Fibroblast of pulmonary artery (primary cell): Measurements from ENCODE around the gene ADAMTS13.

ENCODE experiments used
- DNase-seq: peaks from one replicate; pipeline ENCODE4 v3.0.0-alpha.2; 2010; ENCODE audit warnings: low read depth
- H3K4me3 ChIP-seq: replicated peaks from 2 replicates; pipeline ENCODE4 v1.5.1; 2011; ENCODE audit warnings: low read depth, mild to moderate bottlenecking, control low read depth, low read length, moderate library complexity
- CTCF ChIP-seq: IDR thresholded peaks from 2 replicates; pipeline ENCODE4 v1.5.1; 2011; ENCODE audit warnings: mild to moderate bottlenecking, control low read depth, low read length, inconsistent platforms; ENCODE audit errors: missing control alignments

The ADAMTS13 gene

GRCh38 chr9:133458643-133459312 is 36.6 kb downstream of the ADAMTS13 start:
- DNase-seq: no peak
- peak overlapping the region; percentile 80 for H3K4me3 ChIP-seq
- no peak for TF ChIP-seq CTCF

- H3K4me3 ChIP-seq: peak within 1 kb of the TSS; percentile 80
- no peak for TF ChIP-seq CTCF
- peak; percentile 93 for DNase-seq
Measured at GRCh38 chr9:133459476-133460404, 37.6 kb downstream of the ADAMTS13 start, which contains the start of gene CACFD1. Gene CACFD1 (plus strand): TSS chr9:133459978. CDS start chr9:133460067, 89 bp downstream.

DNA sequence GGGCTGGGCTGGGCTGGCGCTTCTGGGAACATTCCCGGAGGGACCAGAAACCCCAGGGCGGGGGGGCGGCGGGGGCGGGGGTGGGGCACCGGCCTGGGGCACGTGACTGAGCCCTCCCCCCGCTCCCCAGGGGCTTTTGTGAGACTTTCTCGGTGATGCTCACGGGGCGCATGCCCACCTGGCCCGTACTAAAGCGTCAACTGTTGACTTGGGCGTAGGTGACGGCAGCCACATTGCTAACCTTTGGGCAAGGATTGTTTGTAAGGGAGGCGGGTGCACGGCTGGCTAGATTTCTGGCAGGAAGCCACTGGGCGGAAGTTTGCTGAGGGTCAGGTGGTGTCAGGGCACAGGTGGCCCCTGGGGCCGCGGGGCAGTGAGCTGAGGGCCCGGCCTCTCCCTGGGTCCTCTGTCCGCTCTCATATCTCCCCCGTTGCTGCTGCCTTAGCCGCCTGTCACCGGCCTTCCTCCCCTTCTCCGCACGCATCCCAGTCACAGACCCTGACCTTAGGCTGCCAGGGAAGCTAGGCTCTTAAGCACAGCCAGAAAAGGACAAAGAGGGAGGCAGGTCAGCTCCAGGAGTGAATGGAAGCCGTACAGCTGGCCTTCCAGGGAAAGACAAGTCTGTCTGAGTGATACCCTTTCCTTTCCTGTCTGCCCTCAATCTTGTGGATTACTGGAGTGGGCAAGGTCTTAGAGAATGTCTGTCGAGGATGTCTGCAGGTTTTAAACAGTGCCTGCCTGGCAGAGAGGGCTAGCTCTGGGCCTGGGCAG is 38.4 kb downstream of the ADAMTS13 start:
- DNase-seq: peak; percentile 24
- TF ChIP-seq CTCF: no peak
- peak overlapping the region; percentile 80 for H3K4me3 ChIP-seq

DNA sequence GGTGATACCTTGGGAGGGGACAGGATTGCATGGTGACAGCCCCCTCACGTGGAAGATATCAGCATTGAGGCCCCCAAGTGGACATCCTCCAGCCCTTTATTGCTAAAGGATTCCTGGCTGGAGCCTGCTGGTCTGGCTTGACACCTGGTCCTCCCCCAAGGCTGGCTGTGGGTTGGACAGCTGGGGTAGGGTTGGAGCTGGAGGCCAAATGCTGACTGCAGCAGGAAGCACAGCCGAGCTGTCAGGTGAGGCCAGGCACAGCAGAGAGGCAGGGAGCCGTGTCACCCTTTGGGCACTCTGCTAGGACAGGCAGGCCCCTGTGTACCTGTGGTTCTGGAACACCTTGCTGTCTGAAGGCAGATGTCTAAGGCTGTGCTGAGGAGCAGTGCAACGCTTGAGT is 39.8 kb downstream of the ADAMTS13 start:
- no peak for DNase-seq
- no peak overlapping the region for H3K4me3 ChIP-seq
- no peak for TF ChIP-seq CTCF

DNA sequence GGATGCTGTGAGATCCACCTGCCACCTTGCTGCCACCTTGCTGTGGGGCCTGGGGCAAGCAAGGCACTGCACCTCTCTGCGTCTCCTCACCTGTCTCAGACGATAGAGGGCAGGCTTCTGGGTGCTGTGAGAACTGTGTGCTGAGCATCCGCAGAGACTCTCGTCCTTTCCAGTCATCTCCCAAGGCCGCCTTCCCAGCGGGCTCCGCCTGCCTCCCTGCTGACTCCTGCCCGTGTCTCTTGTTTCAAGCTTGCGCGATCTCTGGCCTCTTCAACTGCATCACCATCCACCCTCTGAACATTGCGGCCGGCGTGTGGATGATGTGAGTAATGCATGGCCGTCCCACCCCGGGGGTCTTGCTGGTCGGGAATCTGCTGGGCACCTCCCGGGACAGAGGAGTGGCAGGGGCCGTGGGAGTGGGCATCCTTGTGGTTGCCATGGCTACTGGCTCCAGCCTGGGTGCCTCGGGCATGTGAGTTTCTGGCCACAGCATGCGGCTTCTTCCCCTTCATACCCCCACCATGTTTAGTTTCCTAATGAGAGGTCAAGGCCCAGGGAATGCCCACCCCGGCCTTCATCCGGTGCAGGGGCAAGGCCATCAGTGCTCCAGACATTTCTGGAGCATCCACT is 41.2 kb downstream of the ADAMTS13 start:
- TF ChIP-seq CTCF: no peak
- no peak overlapping the region for H3K4me3 ChIP-seq
- DNase-seq: no peak

- peak; percentile 30 for DNase-seq
- no peak for TF ChIP-seq CTCF
- H3K4me3 ChIP-seq: no peak overlapping the region
Measured at GRCh38 chr9:133463864-133464615, 41.9 kb downstream of the ADAMTS13 start.
